ENCODE measurements around the gene PIGU.

- TF ChIP-seq CTCF (IDR thresholded peaks at IDR 0.05; ENCODE audit: low read depth, low read length), result no peak
- TF ChIP-seq POLR2A (IDR thresholded peaks at IDR 0.05; ENCODE audit: extremely low read depth, insufficient read length), result no peak
- no peak for TF ChIP-seq MAX (IDR thresholded peaks at IDR 0.05; ENCODE audit: low read depth, low read length)
Measured at GRCh38 chr20:34639755-34640222, 37.1 kb downstream of the PIGU start.
